WTC11 (cell line): ENCODE measurements around the gene ZCWPW1. TPM values are rescaled to one million over a fixed set of nuclear protein-coding genes. Genes with fewer than 3 reads are reported as not detected.
A peak's percentile ranks its signal among the peaks of the same experiment; 100 is the strongest.

Source experiments
- ATAC-seq: fragments of 200-7000 bp; cut with Tn5 transposase; 2 replicates; pipeline ENCODE4 v1.10.0; 2021; ENCODE audit warnings: mild to moderate bottlenecking, moderate library complexity
- CTCF ChIA-PET: fragments of 300-600 bp; sonication (Branson Sonifier 250); formaldehyde crosslinking; loops from one replicate; lab custom pipeline; 2021; ENCODE audit warnings: antibody characterized with exemption; lab: Charles Lee
- POLR2A ChIA-PET: fragments of 350-600 bp; sonication (Branson Sonifier 250); formaldehyde crosslinking; loops from one replicate; lab custom pipeline; 2021; ENCODE audit warnings: antibody characterized with exemption; lab: Charles Lee
- DNase-seq: peaks from one replicate; pipeline ENCODE4 v3.0.0; 2021; ENCODE audit warnings: low spot score
- H3K27ac Mint-ChIP-seq: 2 replicates; pipeline ENCODE4 v1.8.0; 2021; ENCODE audit warnings: mixed read lengths
- H3K27me3 Mint-ChIP-seq: 2 replicates; pipeline ENCODE4 v1.8.0; 2021; ENCODE audit warnings: low read depth, mild to moderate bottlenecking, moderate library complexity, mixed read lengths
- H3K36me3 Mint-ChIP-seq: 2 replicates; pipeline ENCODE4 v1.8.0; 2021; ENCODE audit warnings: mixed read lengths
- H3K4me1 Mint-ChIP-seq: 2 replicates; pipeline ENCODE4 v1.8.0; 2022; ENCODE audit warnings: mixed read lengths
- H3K4me3 Mint-ChIP-seq: 2 replicates; pipeline ENCODE4 v1.8.0; 2021; ENCODE audit warnings: mild to moderate bottlenecking, moderate library complexity, mixed read lengths
- H3K9me3 Mint-ChIP-seq: 2 replicates; pipeline ENCODE4 v1.8.0; 2021; ENCODE audit warnings: mixed read lengths
- AFF4 ChIP-seq: sonication (generic); formaldehyde crosslinking; IDR thresholded peaks from 2 replicates; pipeline ENCODE4 v1.8.1; 2023; ENCODE audit warnings: mild to moderate bottlenecking, missing genetic modification reagents, borderline replicate concordance
- E2F1 ChIP-seq: sonication (generic); formaldehyde crosslinking; IDR thresholded peaks from 2 replicates; pipeline ENCODE4 v1.8.0; 2022; ENCODE audit warnings: mild to moderate bottlenecking, missing genetic modification reagents
- ESRRA ChIP-seq: sonication (generic); formaldehyde crosslinking; IDR thresholded peaks from 2 replicates; pipeline ENCODE4 v1.8.1; 2022; ENCODE audit warnings: mild to moderate bottlenecking, missing genetic modification reagents, borderline replicate concordance
- FOXK1 ChIP-seq: sonication (generic); formaldehyde crosslinking; IDR thresholded peaks from 2 replicates; pipeline ENCODE4 v1.8.0; 2022; ENCODE audit warnings: mild to moderate bottlenecking, moderate library complexity, missing genetic modification reagents
- IRF1 ChIP-seq: sonication (generic); formaldehyde crosslinking; IDR thresholded peaks from 2 replicates; pipeline ENCODE4 v1.8.0; 2023; ENCODE audit warnings: missing genetic modification reagents
- MAX ChIP-seq: sonication (generic); formaldehyde crosslinking; IDR thresholded peaks from 2 replicates; pipeline ENCODE4 v1.8.0; 2022; ENCODE audit warnings: mild to moderate bottlenecking, missing genetic modification reagents
- MXD4 ChIP-seq: fragments of 250-450 bp; sonication (Bioruptor Pico); IDR thresholded peaks from 2 replicates; pipeline ENCODE4 v1.8.0; 2021; ENCODE audit warnings: mild to moderate bottlenecking, moderate library complexity, borderline replicate concordance
- MYBL2 ChIP-seq: sonication (generic); formaldehyde crosslinking; IDR thresholded peaks from 2 replicates; pipeline ENCODE4 v1.8.1; 2023; ENCODE audit warnings: mild to moderate bottlenecking, moderate library complexity, missing genetic modification reagents
- TEAD4 ChIP-seq: sonication (generic); formaldehyde crosslinking; IDR thresholded peaks from 2 replicates; pipeline ENCODE4 v1.8.0; 2022; ENCODE audit warnings: mild to moderate bottlenecking, missing genetic modification reagents
- TP53 ChIP-seq: sonication (generic); formaldehyde crosslinking; IDR thresholded peaks from 2 replicates; pipeline ENCODE4 v1.8.1; 2023; ENCODE audit warnings: mild to moderate bottlenecking, missing genetic modification reagents
- USF2 ChIP-seq: sonication (generic); formaldehyde crosslinking; IDR thresholded peaks from 2 replicates; pipeline ENCODE4 v1.8.1; 2023; ENCODE audit warnings: mild to moderate bottlenecking, missing genetic modification reagents, moderate library complexity
- ZBTB21 ChIP-seq: sonication (generic); formaldehyde crosslinking; IDR thresholded peaks from 2 replicates; pipeline ENCODE4 v1.8.1; 2023; ENCODE audit warnings: mild to moderate bottlenecking, missing genetic modification reagents, borderline replicate concordance
- ZNF281 ChIP-seq: sonication (generic); formaldehyde crosslinking; IDR thresholded peaks from 2 replicates; pipeline ENCODE4 v1.8.0; 2023; ENCODE audit warnings: mild to moderate bottlenecking, missing genetic modification reagents
- ZNF416 ChIP-seq: fragments of 250-450 bp; sonication (Bioruptor Pico); IDR thresholded peaks from 2 replicates; pipeline ENCODE4 v1.9.0; 2021; ENCODE audit warnings: mild to moderate bottlenecking, inconsistent platforms
- ZNF532 ChIP-seq: fragments of 250-450 bp; sonication (Bioruptor Pico); IDR thresholded peaks from 2 replicates; pipeline ENCODE4 v1.9.0; 2021; ENCODE audit warnings: mild to moderate bottlenecking, borderline replicate concordance
- ZSCAN18 ChIP-seq: fragments of 250-450 bp; sonication (Bioruptor Pico); IDR thresholded peaks from 2 replicates; pipeline ENCODE4 v2.1.2; 2022; ENCODE audit warnings: mild to moderate bottlenecking, moderate library complexity
- total RNA-seq: library from RNA; stranded (reverse); gene quantifications from 3 replicates; pipeline ENCODE4 v1.2.3, GENCODE V29; 2021

Gene ZCWPW1
- total RNA-seq, 1 experiment from 2014 or later, result 1.4 TPM

- ChIA-PET POLR2A (no interaction called here), CTCF (interaction anchor here (2.4 kb wide), 1 partner anchor 22 kb away, joined by 14 read pairs; no protein-coding TSS in a partner anchor)
- peak overlapping the region; percentile 93 for H3K27ac Mint-ChIP-seq
- peaks cover 29% of the 10 kb centered on the region for H3K36me3 Mint-ChIP-seq
- TF ChIP-seq ZNF281 (CRISPR knock-in tag) (no peak), TEAD4 (CRISPR knock-in tag) (no peak), ZSCAN18 (CRISPR knock-in tag) (no peak), IRF1 (CRISPR knock-in tag) (no peak), ZBTB21 (CRISPR knock-in tag) (no peak), AFF4 (no peak)
- no peaks in the 10 kb centered on the region for H3K9me3 Mint-ChIP-seq
- H3K4me1 Mint-ChIP-seq, result peaks cover 36% of the 10 kb centered on the region
- no peak overlapping the region for H3K4me3 Mint-ChIP-seq
- peaks cover 11% of the 10 kb centered on the region; the same call in 1 of the 2 replicates for H3K27me3 Mint-ChIP-seq
- DNase-seq, result no peak
- ATAC-seq, result no peak
Measured at GRCh38 chr7:100433276-100433591, 4.7 kb upstream of the ZCWPW1 start.

- CTCF ChIA-PET, result interaction anchor here (1.0 to 2.4 kb wide), 2 partner anchors 18 to 23 kb away, joined by 3 to 14 read pairs; no protein-coding TSS in a partner anchor
- POLR2A ChIA-PET, result no interaction called here
- peaks cover 36% of the 10 kb centered on the region for H3K4me1 Mint-ChIP-seq
- TF ChIP-seq ZNF416 (CRISPR knock-in tag) (no peak), MYBL2 (no peak), ESRRA (CRISPR knock-in tag) (no peak), MAX (CRISPR knock-in tag) (no peak; the same call in 1 of the 2 replicates), TP53 (no peak), FOXK1 (CRISPR knock-in tag) (no peak), ZNF532 (no peak), USF2 (CRISPR knock-in tag) (no peak), MXD4 (CRISPR knock-in tag) (no peak), E2F1 (CRISPR knock-in tag) (no peak)
Measured at GRCh38 chr7:100432621-100433275, 4.2 kb upstream of the ZCWPW1 start.

More at GRCh38 chr7:100432621-100433275, 4.2 kb upstream of the ZCWPW1 start:
- no peak for ATAC-seq
- no peak for DNase-seq
- peak overlapping the region; percentile 92 for H3K27ac Mint-ChIP-seq
- H3K9me3 Mint-ChIP-seq, result peaks cover 3% of the 10 kb centered on the region; the same call in 1 of the 2 replicates
- peaks cover 16% of the 10 kb centered on the region for H3K27me3 Mint-ChIP-seq
- H3K36me3 Mint-ChIP-seq, result peaks cover 33% of the 10 kb centered on the region
- H3K4me3 Mint-ChIP-seq, result peak overlapping the region; percentile 77; the same call in 1 of the 2 replicates
